Progenitor cell of endocrine pancreas (in vitro differentiated cells): Measurements from ENCODE around the gene TRIML2. TPM values are rescaled to one million over a fixed set of nuclear protein-coding genes. Genes with fewer than 3 reads are reported as not detected.
A peak's percentile ranks its signal among the peaks of the same experiment; 100 is the strongest.

Experiments
- DNase-seq: peaks from one replicate; pipeline ENCODE4 v3.0.0; 2021; ENCODE audit warnings: low spot score; ENCODE audit not compliant: unreplicated experiment
- H3K27ac Mint-ChIP-seq: 2 replicates; pipeline ENCODE4 v1.8.0; 2021; ENCODE audit warnings: mild to moderate bottlenecking, moderate library complexity, mixed read lengths
- H3K27me3 Mint-ChIP-seq: 2 replicates; pipeline ENCODE4 v1.8.0; 2021; ENCODE audit warnings: mixed read lengths
- H3K36me3 Mint-ChIP-seq: 2 replicates; pipeline ENCODE4 v1.8.0; 2022; ENCODE audit warnings: mixed read lengths; ENCODE audit not compliant: insufficient read depth
- H3K4me1 Mint-ChIP-seq: 2 replicates; pipeline ENCODE4 v1.8.0; 2021; ENCODE audit warnings: low read depth, mixed read lengths
- H3K4me3 Mint-ChIP-seq: 2 replicates; pipeline ENCODE4 v1.8.0; 2021; ENCODE audit warnings: low read depth, mild to moderate bottlenecking, moderate library complexity, mixed read lengths
- H3K9me3 Mint-ChIP-seq: 2 replicates; pipeline ENCODE4 v1.8.0; 2021; ENCODE audit warnings: low read depth, mixed read lengths
- CTCF ChIP-seq: fragments of 200-600 bp; sonication (generic); IDR thresholded peaks from one replicate; pipeline ENCODE4 v1.5.0; 2021; ENCODE audit warnings: antibody characterized with exemption, mild to moderate bottlenecking; ENCODE audit not compliant: unreplicated experiment
- long read RNA-seq: library from polyadenylated mRNA; unstranded; transcript quantifications from one replicate; pipeline ENCODE4 v2.0.0, GENCODE V29; 2020
- total RNA-seq: library from RNA; stranded (reverse); gene quantifications from 2 replicates; pipeline ENCODE4 v1.2.1, GENCODE V29; 2021

TRIML2 gene
- not detected in 2 replicates for total RNA-seq
- long read RNA-seq: 0 reads

- no peaks in the 10 kb centered on the region for H3K9me3 Mint-ChIP-seq
- peaks cover 14% of the 10 kb centered on the region for H3K27me3 Mint-ChIP-seq
- no peak within 1 kb of the TSS for H3K27ac Mint-ChIP-seq
- no peak for TF ChIP-seq CTCF
- H3K4me3 Mint-ChIP-seq: no peak within 1 kb of the TSS
- peaks cover 2% of the 10 kb centered on the region for H3K36me3 Mint-ChIP-seq
- no peaks in the 10 kb centered on the region for H3K4me1 Mint-ChIP-seq
- no peak for DNase-seq
Measured at GRCh38 chr4:188109157-188109755, at the start of gene TRIML2. Gene TRIML2 (minus strand): TSS chr4:188109603. CDS start chr4:188105368, 4,235 bp downstream.

GRCh38 chr4:188158336-188158735, 48.9 kb upstream of the TRIML2 start:
- H3K36me3 Mint-ChIP-seq: peaks cover 2% of the 10 kb centered on the region
- no peak for DNase-seq
- no peak overlapping the region for H3K4me3 Mint-ChIP-seq
- no peak for TF ChIP-seq CTCF
- no peak overlapping the region for H3K27ac Mint-ChIP-seq
- no peaks in the 10 kb centered on the region for H3K4me1 Mint-ChIP-seq
- H3K9me3 Mint-ChIP-seq: peaks cover 8% of the 10 kb centered on the region
- H3K27me3 Mint-ChIP-seq: no peaks in the 10 kb centered on the region

GRCh38 chr4:188154668-188155405, 45.4 kb upstream of the TRIML2 start:
- no peaks in the 10 kb centered on the region for H3K4me1 Mint-ChIP-seq
- no peak overlapping the region for H3K4me3 Mint-ChIP-seq
- DNase-seq: no peak
- peaks cover 12% of the 10 kb centered on the region for H3K9me3 Mint-ChIP-seq
- H3K36me3 Mint-ChIP-seq: peaks cover 2% of the 10 kb centered on the region
- peak overlapping the region; percentile 78 for H3K27ac Mint-ChIP-seq
- TF ChIP-seq CTCF: no peak
- H3K27me3 Mint-ChIP-seq: no peaks in the 10 kb centered on the region

- Mint-ChIP-seq H3K27me3 (no peaks in the 10 kb centered on the region), H3K4me1 (no peaks in the 10 kb centered on the region), H3K4me3 (no peak overlapping the region), H3K36me3 (no peaks in the 10 kb centered on the region), H3K9me3 (peaks cover 5% of the 10 kb centered on the region), H3K27ac (no peak overlapping the region)
- no peak for TF ChIP-seq CTCF
- DNase-seq: no peak
Measured at GRCh38 chr4:188147776-188148175, 38.4 kb upstream of the TRIML2 start.

- no peaks in the 10 kb centered on the region for H3K27me3 Mint-ChIP-seq
- peaks cover 5% of the 10 kb centered on the region for H3K9me3 Mint-ChIP-seq
- H3K4me1 Mint-ChIP-seq: no peaks in the 10 kb centered on the region
- no peaks in the 10 kb centered on the region for H3K36me3 Mint-ChIP-seq
- no peak for DNase-seq
- H3K4me3 Mint-ChIP-seq: no peak overlapping the region
- H3K27ac Mint-ChIP-seq: no peak overlapping the region
- TF ChIP-seq CTCF: no peak
Measured at GRCh38 chr4:188147176-188147575, 37.8 kb upstream of the TRIML2 start.
